Smooth muscle cell (in vitro differentiated cells): ENCODE data around the gene MED27. TPM values are rescaled to one million over a fixed set of nuclear protein-coding genes. Genes with fewer than 3 reads are reported as not detected.

Experiments used
- DNase-seq: peaks from one replicate; lab custom pipeline; 2025; ENCODE audit not compliant: unreplicated experiment; lab: John Stamatoyannopoulos, UW
- H2AFZ ChIP-seq: fragments of 200-600 bp; sonication (generic); 2 replicates; pipeline ENCODE4 v1.6.0; 2016; ENCODE audit warnings: antibody characterized with exemption, low read depth, mild to moderate bottlenecking
- H3F3A ChIP-seq: fragments of 200-600 bp; sonication (generic); 2 replicates; pipeline ENCODE4 v1.6.0; 2017; ENCODE audit warnings: antibody characterized with exemption, low read depth
- H3K27ac ChIP-seq: fragments of 200-600 bp; sonication (generic); 2 replicates; pipeline ENCODE4 v1.5.1; 2016; ENCODE audit warnings: low read depth, mild to moderate bottlenecking
- H3K27me3 ChIP-seq: fragments of 200-600 bp; sonication (generic); 2 replicates; pipeline ENCODE4 v1.6.1; 2016; ENCODE audit warnings: low read depth, mild to moderate bottlenecking
- H3K36me3 ChIP-seq: fragments of 200-600 bp; sonication (generic); 2 replicates; pipeline ENCODE4 v1.5.1; 2016; ENCODE audit warnings: low read depth
- H3K4me1 ChIP-seq: fragments of 200-600 bp; sonication (generic); 2 replicates; pipeline ENCODE4 v1.5.1; 2016; ENCODE audit warnings: low read depth
- H3K4me2 ChIP-seq: fragments of 200-600 bp; sonication (generic); 2 replicates; pipeline ENCODE4 v1.6.0; 2016; ENCODE audit warnings: mild to moderate bottlenecking
- H3K4me3 ChIP-seq: fragments of 200-600 bp; sonication (generic); 2 replicates; pipeline ENCODE4 v1.5.1; 2016; ENCODE audit warnings: mild to moderate bottlenecking
- H3K79me2 ChIP-seq: fragments of 200-600 bp; sonication (generic); 2 replicates; pipeline ENCODE4 v1.6.0; 2016; ENCODE audit warnings: low read depth, mild to moderate bottlenecking
- H3K9ac ChIP-seq: fragments of 200-600 bp; sonication (generic); 2 replicates; pipeline ENCODE4 v1.6.0; 2016; ENCODE audit warnings: low read depth
- H3K9me3 ChIP-seq: fragments of 200-600 bp; sonication (generic); replicated peaks from 2 replicates; pipeline ENCODE4 v1.5.1; 2016; ENCODE audit warnings: low read depth
- H4K20me1 ChIP-seq: fragments of 200-600 bp; sonication (generic); 2 replicates; pipeline ENCODE4 v1.6.0; 2016; ENCODE audit warnings: low read depth
- WGBS: methylation state at CpG from one replicate; pipeline ENCODE4 v1.1.7; 2016; ENCODE audit warnings: low lambda C conversion rate; 5-methylcytosine and 5-hydroxymethylcytosine counted together
- polyA plus RNA-seq: library from polyadenylated mRNA; unstranded; fragments of >200 nt; fragmentation: Nextera tagmentation; extraction: Ambion mirVana; gene quantifications from 2 replicates; pipeline ENCODE4 v1.2.1, GENCODE V29; 2016
- total RNA-seq: library from RNA; depleted of rRNA; stranded (reverse); fragments of >200 nt; gene quantifications from 2 replicates; pipeline ENCODE4 v1.2.3, GENCODE V29; 2014
- TF ChIP-seq, protein P1 (sequence below): fragments of 200-600 bp; sonication (generic); IDR thresholded peaks from 2 replicates; pipeline ENCODE4 v1.5.1; 2017; ENCODE audit warnings: borderline replicate concordance, mild to moderate bottlenecking, antibody characterized with exemption; ENCODE audit not compliant: insufficient read depth, poor library complexity, severe bottlenecking

MED27 gene
- total and polyA plus RNA-seq, 2 experiments from 2014 or later: 24.0 to 50.0 TPM

GRCh38 chr9:131943351-131943841 lies 136.3 kb downstream of the MED27 start:
- Histone ChIP-seq H3K27me3 (no peaks in the 10 kb centered on the region), H3K9me3 (no peaks in the 10 kb centered on the region), H2AFZ (no peak overlapping the region), H3K4me1 (no peaks in the 10 kb centered on the region), H3K27ac (no peak overlapping the region), H3K4me2 (no peak overlapping the region), H3F3A (no peaks in the 10 kb centered on the region), H4K20me1 (peaks cover 49% of the 10 kb centered on the region), H3K4me3 (no peak overlapping the region), H3K79me2 (no peaks in the 10 kb centered on the region), H3K9ac (no peak overlapping the region), H3K36me3 (no peaks in the 10 kb centered on the region)
- WGBS: 85% methylated on average over 12 of the region's 12 CpGs
- DNase-seq: no peak
- TF ChIP-seq, protein P1, sequence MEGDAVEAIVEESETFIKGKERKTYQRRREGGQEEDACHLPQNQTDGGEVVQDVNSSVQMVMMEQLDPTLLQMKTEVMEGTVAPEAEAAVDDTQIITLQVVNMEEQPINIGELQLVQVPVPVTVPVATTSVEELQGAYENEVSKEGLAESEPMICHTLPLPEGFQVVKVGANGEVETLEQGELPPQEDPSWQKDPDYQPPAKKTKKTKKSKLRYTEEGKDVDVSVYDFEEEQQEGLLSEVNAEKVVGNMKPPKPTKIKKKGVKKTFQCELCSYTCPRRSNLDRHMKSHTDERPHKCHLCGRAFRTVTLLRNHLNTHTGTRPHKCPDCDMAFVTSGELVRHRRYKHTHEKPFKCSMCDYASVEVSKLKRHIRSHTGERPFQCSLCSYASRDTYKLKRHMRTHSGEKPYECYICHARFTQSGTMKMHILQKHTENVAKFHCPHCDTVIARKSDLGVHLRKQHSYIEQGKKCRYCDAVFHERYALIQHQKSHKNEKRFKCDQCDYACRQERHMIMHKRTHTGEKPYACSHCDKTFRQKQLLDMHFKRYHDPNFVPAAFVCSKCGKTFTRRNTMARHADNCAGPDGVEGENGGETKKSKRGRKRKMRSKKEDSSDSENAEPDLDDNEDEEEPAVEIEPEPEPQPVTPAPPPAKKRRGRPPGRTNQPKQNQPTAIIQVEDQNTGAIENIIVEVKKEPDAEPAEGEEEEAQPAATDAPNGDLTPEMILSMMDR: no peak

DNA sequence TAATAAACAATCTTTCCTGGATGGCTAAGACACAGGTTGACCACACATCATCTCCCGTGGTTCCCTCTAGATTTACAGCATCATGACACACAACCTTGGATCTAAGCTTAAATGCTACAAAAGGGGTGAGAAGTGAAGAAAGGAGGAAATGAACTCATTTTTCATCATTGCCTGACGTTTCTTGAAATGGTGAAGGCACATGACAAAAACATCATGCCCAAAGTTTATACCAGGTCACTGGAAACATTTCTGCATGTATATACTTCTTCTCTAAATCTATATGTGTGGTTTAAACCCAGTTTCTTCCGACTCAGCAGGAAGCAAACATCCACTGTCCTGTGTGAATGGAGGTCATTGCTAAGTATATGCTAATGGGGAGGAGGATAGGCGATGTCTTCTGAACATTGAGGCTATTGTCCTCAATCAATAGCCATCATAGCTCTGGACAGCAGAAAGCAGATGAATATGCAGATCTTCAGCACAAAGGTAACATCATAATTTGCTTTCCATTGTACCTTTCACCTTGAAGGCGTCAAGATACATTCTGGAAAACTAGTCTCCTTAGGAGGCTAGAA lies 137.4 kb downstream of the MED27 start:
- Histone ChIP-seq H3F3A (no peaks in the 10 kb centered on the region), H3K4me1 (no peaks in the 10 kb centered on the region), H2AFZ (no peak overlapping the region), H3K9me3 (no peaks in the 10 kb centered on the region), H3K27ac (no peak overlapping the region), H3K9ac (no peak overlapping the region), H4K20me1 (peaks cover 41% of the 10 kb centered on the region), H3K36me3 (no peaks in the 10 kb centered on the region), H3K4me3 (no peak overlapping the region), H3K4me2 (no peak overlapping the region), H3K79me2 (no peaks in the 10 kb centered on the region), H3K27me3 (no peaks in the 10 kb centered on the region)
- TF ChIP-seq, protein P1: no peak
- 86% methylated on average over 5 of the region's 5 CpGs for WGBS
- no peak for DNase-seq

GRCh38 chr9:131937451-131937850 lies 142.2 kb downstream of the MED27 start:
- TF ChIP-seq, protein P1: no peak
- Histone ChIP-seq H4K20me1 (peaks cover 23% of the 10 kb centered on the region), H3K4me3 (no peak overlapping the region), H3K9ac (no peak overlapping the region), H2AFZ (no peak overlapping the region), H3K79me2 (no peaks in the 10 kb centered on the region), H3K4me1 (no peaks in the 10 kb centered on the region), H3K36me3 (no peaks in the 10 kb centered on the region), H3K27me3 (no peaks in the 10 kb centered on the region), H3K9me3 (no peaks in the 10 kb centered on the region), H3F3A (no peaks in the 10 kb centered on the region), H3K27ac (no peak overlapping the region), H3K4me2 (no peak overlapping the region)
- DNase-seq: no peak
- WGBS: 100% methylated on average over 2 of the region's 2 CpGs

GRCh38 chr9:131936929-131937328 lies 142.7 kb downstream of the MED27 start:
- WGBS: 96% methylated on average over 3 of the region's 3 CpGs
- no peaks in the 10 kb centered on the region for H3K4me1 ChIP-seq
- H4K20me1 ChIP-seq: peaks cover 28% of the 10 kb centered on the region
- H3K9me3 ChIP-seq: no peaks in the 10 kb centered on the region
- H2AFZ ChIP-seq: no peak overlapping the region
- H3K9ac ChIP-seq: no peak overlapping the region
- H3K27me3 ChIP-seq: no peaks in the 10 kb centered on the region
- H3K36me3 ChIP-seq: no peaks in the 10 kb centered on the region
- H3K79me2 ChIP-seq: no peaks in the 10 kb centered on the region
- TF ChIP-seq, protein P1: no peak
- no peak overlapping the region for H3K27ac ChIP-seq
- no peaks in the 10 kb centered on the region for H3F3A ChIP-seq
- H3K4me3 ChIP-seq: no peak overlapping the region
- no peak for DNase-seq
- no peak overlapping the region for H3K4me2 ChIP-seq
